H9 (cell line): ENCODE data around the gene QSOX1. TPM values are rescaled to one million over a fixed set of nuclear protein-coding genes. Genes with fewer than 3 reads are reported as not detected.

ENCODE experiments used
- DNase-seq: peaks from one replicate; pipeline ENCODE4 v3.0.0-alpha.2; 2017
- H2AFZ ChIP-seq: one replicate; pipeline ENCODE4 v1.6.1; 2013; ENCODE audit warnings: mild to moderate bottlenecking, low read length, control low read depth, moderate library complexity
- H2AK5ac ChIP-seq: 2 replicates; pipeline ENCODE4 v1.6.1; 2013; ENCODE audit warnings: low read length, control low read depth, mixed read lengths; ENCODE audit not compliant: insufficient read length
- H2BK120ac ChIP-seq: one replicate; pipeline ENCODE4 v1.6.1; 2013; ENCODE audit warnings: low read depth, mild to moderate bottlenecking, low read length, control low read depth, inconsistent platforms; ENCODE audit not compliant: poor library complexity, severe bottlenecking
- H2BK12ac ChIP-seq: 2 replicates; pipeline ENCODE4 v1.6.1; 2013; ENCODE audit warnings: low read length, control low read depth, mixed read lengths, low read depth; ENCODE audit not compliant: insufficient read length
- H2BK15ac ChIP-seq: 2 replicates; pipeline ENCODE4 v1.6.1; 2013; ENCODE audit warnings: low read depth, low read length, control low read depth
- H2BK20ac ChIP-seq: one replicate; pipeline ENCODE4 v1.6.1; 2013; ENCODE audit warnings: low read depth, mild to moderate bottlenecking, low read length, control low read depth, inconsistent platforms; ENCODE audit not compliant: poor library complexity, severe bottlenecking
- H2BK5ac ChIP-seq: 2 replicates; pipeline ENCODE4 v1.6.1; 2013; ENCODE audit warnings: low read length, control low read depth, mixed read lengths; ENCODE audit not compliant: insufficient read length
- H3K14ac ChIP-seq: 2 replicates; pipeline ENCODE4 v1.6.1; 2013; ENCODE audit warnings: low read length, control low read depth; ENCODE audit not compliant: insufficient read depth
- H3K18ac ChIP-seq: 2 replicates; pipeline ENCODE4 v1.6.1; 2013; ENCODE audit warnings: low read depth, mild to moderate bottlenecking, mixed read lengths, low read length, control low read depth; ENCODE audit not compliant: insufficient read length
- H3K23ac ChIP-seq: 2 replicates; pipeline ENCODE4 v1.6.1; 2013; ENCODE audit warnings: low read length, control low read depth, mixed read lengths, low read depth; ENCODE audit not compliant: insufficient read length
- H3K23me2 ChIP-seq: 2 replicates; pipeline ENCODE4 v1.6.1; 2013; ENCODE audit warnings: low read depth, mild to moderate bottlenecking, mixed read lengths, low read length, control low read depth; ENCODE audit not compliant: insufficient read length, poor library complexity, severe bottlenecking
- H3K27ac ChIP-seq: 2 replicates; pipeline ENCODE4 v1.5.1; 2013; ENCODE audit warnings: low read length, control low read depth, mixed read lengths, low read depth; ENCODE audit not compliant: insufficient read length
- H3K27me3 ChIP-seq: 2 replicates; pipeline ENCODE4 v1.6.1; 2013; ENCODE audit warnings: low read length, control low read depth, inconsistent platforms; ENCODE audit not compliant: insufficient read depth
- H3K4ac ChIP-seq: 2 replicates; pipeline ENCODE4 v1.6.1; 2013; ENCODE audit warnings: low read depth, mild to moderate bottlenecking, control low read depth, inconsistent platforms, low read length, moderate library complexity
- H3K4me1 ChIP-seq: 2 replicates; pipeline ENCODE4 v1.6.1; 2013; ENCODE audit warnings: low read length, control low read depth, inconsistent platforms; ENCODE audit not compliant: insufficient read depth
- H3K4me2 ChIP-seq: 2 replicates; pipeline ENCODE4 v1.6.1; 2013; ENCODE audit warnings: low read length, control low read depth, mixed read lengths; ENCODE audit not compliant: insufficient read length, insufficient read depth
- H3K56ac ChIP-seq: 2 replicates; pipeline ENCODE4 v1.6.1; 2013; ENCODE audit warnings: low read depth, mild to moderate bottlenecking, mixed read lengths, low read length, control low read depth; ENCODE audit not compliant: insufficient read length
- H3K79me1 ChIP-seq: 2 replicates; pipeline ENCODE4 v1.6.1; 2013; ENCODE audit warnings: low read depth, mild to moderate bottlenecking, moderate library complexity, low read length, control low read depth, inconsistent platforms; ENCODE audit not compliant: insufficient read depth, poor library complexity, severe bottlenecking
- H3K79me2 ChIP-seq: 2 replicates; pipeline ENCODE4 v1.6.1; 2013; ENCODE audit warnings: low read length, control low read depth, inconsistent platforms; ENCODE audit not compliant: insufficient read depth
- H3K9ac ChIP-seq: 2 replicates; pipeline ENCODE4 v1.6.1; 2013; ENCODE audit warnings: low read length, control low read depth, mixed read lengths; ENCODE audit not compliant: insufficient read length; ENCODE audit errors: extremely low read depth
- H3K9me3 ChIP-seq: one replicate; pipeline ENCODE4 v1.6.1; 2013; ENCODE audit warnings: low read depth, low read length, inconsistent platforms; ENCODE audit not compliant: control insufficient read depth
- H3T11ph ChIP-seq: one replicate; pipeline ENCODE4 v1.6.1; 2013; ENCODE audit warnings: mild to moderate bottlenecking, low read length, control low read depth, inconsistent platforms
- H4K20me1 ChIP-seq: one replicate; pipeline ENCODE4 v1.6.1; 2013; ENCODE audit not compliant: control insufficient read depth, insufficient read length, insufficient read depth
- H4K5ac ChIP-seq: 2 replicates; pipeline ENCODE4 v1.6.1; 2013; ENCODE audit warnings: low read depth, mild to moderate bottlenecking, mixed read lengths, low read length, control low read depth; ENCODE audit not compliant: insufficient read length
- H4K8ac ChIP-seq: replicated peaks from 2 replicates; pipeline ENCODE4 v1.6.1; 2013; ENCODE audit warnings: low read length, control low read depth, mixed read lengths, low read depth; ENCODE audit not compliant: insufficient read length
- H4K91ac ChIP-seq: 2 replicates; pipeline ENCODE4 v1.6.1; 2013; ENCODE audit warnings: low read depth, mild to moderate bottlenecking, moderate library complexity, mixed read lengths, low read length, control low read depth; ENCODE audit not compliant: insufficient read length
- H3K27ac Mint-ChIP-seq, 3 experiments: 2 replicates in 2 of 3; 3 replicates in 1 of 3; pipeline ENCODE4 v1.8.0; 2020 to 2021; ENCODE audit warnings: mixed read lengths in 3 of 3, mild to moderate bottlenecking in 1 of 3, moderate library complexity in 1 of 3
- H3K27me3 Mint-ChIP-seq: 2 replicates; pipeline ENCODE4 v1.8.0; 2021; ENCODE audit warnings: low read depth, mild to moderate bottlenecking, moderate library complexity, mixed read lengths
- H3K36me3 Mint-ChIP-seq, 3 experiments: 2 replicates in 2 of 3; 3 replicates in 1 of 3; pipeline ENCODE4 v1.8.0; 2020 to 2021; ENCODE audit warnings: low read depth in 3 of 3, mixed read lengths in 3 of 3; ENCODE audit not compliant: insufficient read depth in 1 of 3
- H3K4me1 Mint-ChIP-seq, 2 experiments: 2 replicates each; pipeline ENCODE4 v1.8.0; 2020; ENCODE audit warnings: mixed read lengths in 2 of 2
- H3K4me3 Mint-ChIP-seq, 2 experiments: 2 replicates in 1 of 2; 3 replicates in 1 of 2; pipeline ENCODE4 v1.8.0; 2020 to 2021; ENCODE audit warnings: mild to moderate bottlenecking in 2 of 2, mixed read lengths in 2 of 2, moderate library complexity in 1 of 2
- H3K9me3 Mint-ChIP-seq, 2 experiments: 2 replicates in 1 of 2; 3 replicates in 1 of 2; pipeline ENCODE4 v1.8.0; 2020; ENCODE audit warnings: mild to moderate bottlenecking in 2 of 2, mixed read lengths in 2 of 2, moderate library complexity in 1 of 2
- WGBS: extraction: QIAGEN DNeasy Blood & Tissue Kit; methylation state at CpG from one replicate; pipeline ENCODE4 v1.1.7; 2013; ENCODE audit warnings: missing lambda C conversion rate, low lambda C conversion rate, mixed read lengths; ENCODE audit not compliant: insufficient read length; ENCODE audit errors: extremely low coverage; 5-methylcytosine and 5-hydroxymethylcytosine counted together
- total RNA-seq: library from RNA; stranded (reverse); gene quantifications from 2 replicates; pipeline ENCODE4 v1.2.1, GENCODE V29; 2021
- TF ChIP-seq, protein P1 (sequence below): fragments of 200-600 bp; sonication (generic); conservative IDR thresholded peaks from 3 replicates; pipeline ENCODE4 v1.8.0; 2021; ENCODE audit warnings: antibody characterized with exemption, mild to moderate bottlenecking

The QSOX1 gene
- total RNA-seq, 1 experiment from 2014 or later: 79.2 TPM

DNA sequence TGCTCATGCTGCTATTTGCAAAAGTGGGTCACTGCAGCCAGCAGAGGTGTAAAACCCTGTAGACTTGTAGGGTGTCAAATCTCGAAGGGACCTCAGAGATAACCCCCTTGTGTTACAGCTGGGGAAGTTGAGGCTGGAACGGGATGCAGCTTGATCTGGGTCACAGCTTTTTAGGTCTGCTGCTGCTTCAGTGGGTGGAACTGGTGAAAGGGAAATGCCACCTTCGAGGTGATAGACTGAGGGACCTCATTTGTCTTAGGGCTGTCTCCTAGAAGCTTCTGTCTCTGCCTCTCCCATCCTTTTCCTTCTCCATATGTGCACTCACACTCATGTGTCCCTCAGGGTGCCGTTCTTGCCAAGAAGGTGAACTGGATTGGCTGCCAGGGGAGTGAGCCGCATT lies 35.4 kb downstream of the QSOX1 start:
- Histone ChIP-seq H3K4ac (no peak overlapping the region), H3K79me1 (no peaks in the 10 kb centered on the region), H3K23ac (no peak overlapping the region), H2AK5ac (no peak overlapping the region), H4K91ac (no peak overlapping the region), H3K79me2 (no peaks in the 10 kb centered on the region), H2AFZ (no peak overlapping the region), H3K9me3 (no peaks in the 10 kb centered on the region), H4K20me1 (no peaks in the 10 kb centered on the region), H3K56ac (no peak overlapping the region), H3K9ac (no peak overlapping the region), H2BK12ac (no peak overlapping the region), H3K4me1 (no peaks in the 10 kb centered on the region), H3K4me2 (no peak overlapping the region), H3K18ac (no peak overlapping the region), H3K14ac (no peak overlapping the region), H3K27ac (no peak overlapping the region), H4K5ac (no peak overlapping the region), H4K8ac (no peak overlapping the region), H3K27me3 (no peaks in the 10 kb centered on the region), H2BK120ac (no peak overlapping the region), H3K23me2 (no peaks in the 10 kb centered on the region), H2BK5ac (no peak overlapping the region), H2BK15ac (no peak overlapping the region), H3T11ph (no peak overlapping the region), H2BK20ac (no peak overlapping the region)
- peaks cover 18 to 50% (median 46%) of the 10 kb centered on the region in 3 experiments; a peak in 6 of 7 replicates for H3K36me3 Mint-ChIP-seq
- no peaks in the 10 kb centered on the region for H3K9me3 Mint-ChIP-seq
- WGBS: no CpG with 5 or more reads among the region's 5 CpGs
- H3K4me1 Mint-ChIP-seq: peaks cover 0 to 20% of the 10 kb centered on the region in 2 experiments; a peak in 2 of 4 replicates
- DNase-seq: no peak
- TF ChIP-seq, protein P1, sequence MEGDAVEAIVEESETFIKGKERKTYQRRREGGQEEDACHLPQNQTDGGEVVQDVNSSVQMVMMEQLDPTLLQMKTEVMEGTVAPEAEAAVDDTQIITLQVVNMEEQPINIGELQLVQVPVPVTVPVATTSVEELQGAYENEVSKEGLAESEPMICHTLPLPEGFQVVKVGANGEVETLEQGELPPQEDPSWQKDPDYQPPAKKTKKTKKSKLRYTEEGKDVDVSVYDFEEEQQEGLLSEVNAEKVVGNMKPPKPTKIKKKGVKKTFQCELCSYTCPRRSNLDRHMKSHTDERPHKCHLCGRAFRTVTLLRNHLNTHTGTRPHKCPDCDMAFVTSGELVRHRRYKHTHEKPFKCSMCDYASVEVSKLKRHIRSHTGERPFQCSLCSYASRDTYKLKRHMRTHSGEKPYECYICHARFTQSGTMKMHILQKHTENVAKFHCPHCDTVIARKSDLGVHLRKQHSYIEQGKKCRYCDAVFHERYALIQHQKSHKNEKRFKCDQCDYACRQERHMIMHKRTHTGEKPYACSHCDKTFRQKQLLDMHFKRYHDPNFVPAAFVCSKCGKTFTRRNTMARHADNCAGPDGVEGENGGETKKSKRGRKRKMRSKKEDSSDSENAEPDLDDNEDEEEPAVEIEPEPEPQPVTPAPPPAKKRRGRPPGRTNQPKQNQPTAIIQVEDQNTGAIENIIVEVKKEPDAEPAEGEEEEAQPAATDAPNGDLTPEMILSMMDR: no peak
- H3K4me3 Mint-ChIP-seq: no peak overlapping the region
- no peak overlapping the region for H3K27ac Mint-ChIP-seq
- H3K27me3 Mint-ChIP-seq: peaks cover 1% of the 10 kb centered on the region; the same call in 1 of the 2 replicates
